ENCODE results near the gene BAG2.
A peak's percentile ranks its signal among the peaks of the same experiment; 100 is the strongest.

The BAG2 gene

GRCh38 chr6:57165080-57165479 is 7.0 kb upstream of the BAG2 start:
- Histone ChIP-seq H3K9me3 (no peaks in the 10 kb centered on the region), H3K36me3 (peaks cover 6% of the 10 kb centered on the region), H3K4me3 (ENCODE audit: low read depth, low read length) (no peak overlapping the region), H3K4me1 (no peaks in the 10 kb centered on the region), H3K27me3 (no peaks in the 10 kb centered on the region)
- no peak for DNase-seq
- no peak for TF ChIP-seq CTCF (IDR thresholded peaks at IDR 0.05; ENCODE audit: low read depth, low read length)

- no peaks in the 10 kb centered on the region for H3K4me1 ChIP-seq
- H3K9me3 ChIP-seq = no peaks in the 10 kb centered on the region
- no peak for DNase-seq
- H3K36me3 ChIP-seq = no peaks in the 10 kb centered on the region
- TF ChIP-seq CTCF (IDR thresholded peaks at IDR 0.05; ENCODE audit: low read depth, low read length) = no peak
- peak overlapping the region; percentile 89 for H3K4me3 ChIP-seq (ENCODE audit: low read depth, low read length)
- H3K27me3 ChIP-seq = no peaks in the 10 kb centered on the region
Measured at GRCh38 chr6:57173056-57173885, 1.1 kb downstream of the BAG2 start.

GRCh38 chr6:57173886-57174510 is 1.9 kb downstream of the BAG2 start:
- no peaks in the 10 kb centered on the region for H3K36me3 ChIP-seq
- peak overlapping the region; percentile 89 for H3K4me3 ChIP-seq (ENCODE audit: low read depth, low read length)
- H3K4me1 ChIP-seq = no peaks in the 10 kb centered on the region
- H3K9me3 ChIP-seq = no peaks in the 10 kb centered on the region
- DNase-seq = no peak
- H3K27me3 ChIP-seq = no peaks in the 10 kb centered on the region
- TF ChIP-seq CTCF (IDR thresholded peaks at IDR 0.05; ENCODE audit: low read depth, low read length) = no peak

GRCh38 chr6:57174511-57174907 is 2.4 kb downstream of the BAG2 start:
- H3K36me3 ChIP-seq = no peaks in the 10 kb centered on the region
- TF ChIP-seq CTCF (IDR thresholded peaks at IDR 0.05; ENCODE audit: low read depth, low read length) = no peak
- H3K4me3 ChIP-seq (ENCODE audit: low read depth, low read length) = peak overlapping the region; percentile 89
- no peaks in the 10 kb centered on the region for H3K9me3 ChIP-seq
- no peaks in the 10 kb centered on the region for H3K4me1 ChIP-seq
- no peaks in the 10 kb centered on the region for H3K27me3 ChIP-seq
- no peak for DNase-seq

- H3K4me3 ChIP-seq (ENCODE audit: low read depth, low read length) = no peak overlapping the region
- H3K4me1 ChIP-seq = no peaks in the 10 kb centered on the region
- no peak for DNase-seq
- H3K36me3 ChIP-seq = peaks cover 1% of the 10 kb centered on the region; the same call in 1 of the 2 replicates
- no peaks in the 10 kb centered on the region for H3K27me3 ChIP-seq
- no peaks in the 10 kb centered on the region for H3K9me3 ChIP-seq
- no peak for TF ChIP-seq CTCF (IDR thresholded peaks at IDR 0.05; ENCODE audit: low read depth, low read length)
Measured at GRCh38 chr6:57177545-57178265, 5.6 kb downstream of the BAG2 start.
